Inflammatory macrophage treated with lipopolysaccharide for 1 hour (primary cell): ENCODE data around the gene FUT8.

ENCODE experiments used
- DNase-seq, 2 donors: peaks; one replicate each; pipeline ENCODE4 v3.0.0-alpha.2; 2020 to 2022

Gene FUT8

DNA sequence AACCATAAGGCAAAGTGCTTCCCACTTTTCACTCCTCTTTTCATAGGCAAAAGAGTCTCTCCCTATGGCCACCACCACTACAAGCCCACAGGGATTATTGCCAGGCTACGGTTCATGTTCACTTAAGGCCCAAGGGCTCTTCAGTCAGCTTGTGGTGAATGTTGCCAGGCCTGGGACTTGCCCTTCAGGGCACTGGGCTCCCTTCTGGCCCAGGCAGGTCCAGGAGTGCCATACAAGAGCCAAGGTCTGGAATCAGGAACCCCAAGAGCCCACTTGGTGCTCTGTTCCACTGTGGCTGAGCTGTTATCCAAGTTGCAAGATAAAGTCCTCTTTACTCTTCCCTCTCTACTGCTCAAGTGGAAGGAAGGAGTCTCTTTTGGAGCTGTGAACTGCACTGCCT lies 307.6 kb downstream of the FUT8 start:
- DNase-seq, result no peak

DNA sequence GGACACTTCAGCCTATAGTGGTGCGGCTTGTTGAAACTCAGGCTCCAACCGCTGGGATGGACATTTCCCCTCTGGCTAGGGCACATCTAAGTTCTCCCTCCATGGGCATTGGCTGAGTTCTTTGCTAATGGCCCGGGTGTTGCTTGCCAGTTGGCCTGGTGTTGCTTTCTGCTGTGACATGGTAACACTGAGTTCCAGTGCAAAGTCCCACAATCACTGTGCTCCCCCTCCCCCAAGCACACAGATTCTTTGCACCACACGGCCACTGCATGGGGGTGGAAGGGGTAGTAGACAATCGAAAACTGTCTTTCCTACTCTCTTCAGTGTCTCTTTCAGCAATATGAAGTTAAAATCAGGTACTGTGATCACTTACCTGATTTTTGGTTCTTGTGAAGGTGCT lies 308.2 kb downstream of the FUT8 start:
- DNase-seq, result no peak

DNA sequence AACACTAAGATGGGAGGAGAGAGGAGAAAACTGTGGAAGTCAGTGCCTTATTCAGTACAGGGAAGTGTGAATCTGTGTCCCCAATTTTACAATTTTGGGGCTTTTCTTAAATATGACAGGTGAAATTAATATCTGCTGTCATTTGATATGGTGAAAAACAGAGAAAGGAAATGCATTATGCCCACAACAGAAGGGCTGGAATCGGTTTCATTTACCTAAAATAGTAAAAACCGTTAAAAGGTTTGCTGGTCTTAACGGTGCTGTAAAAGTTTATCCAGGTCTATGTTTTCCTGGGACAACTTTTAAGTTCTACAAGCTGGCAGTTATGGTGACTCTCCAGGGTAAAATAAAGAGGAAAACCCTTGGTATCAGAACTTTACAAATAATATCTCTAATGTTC lies 310.8 kb downstream of the FUT8 start:
- DNase-seq, result no peak

DNA sequence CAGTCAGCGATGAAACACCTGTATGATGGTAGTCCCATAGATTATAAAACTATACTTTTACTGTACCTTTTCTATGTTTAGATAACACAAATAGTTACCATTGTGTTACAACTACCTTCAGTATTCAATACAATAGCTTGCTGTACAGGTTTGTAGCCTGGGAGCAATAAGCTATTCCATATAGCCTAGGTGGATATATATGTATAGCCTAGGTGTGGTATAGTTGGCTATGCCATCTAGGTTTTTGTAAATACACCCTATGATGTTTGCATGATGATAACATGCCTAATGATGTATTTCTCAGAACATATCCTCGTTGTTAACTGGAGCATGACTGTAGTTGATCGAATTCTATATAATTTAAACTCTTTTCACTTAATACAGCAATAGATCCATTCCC lies 316.1 kb downstream of the FUT8 start:
- no peak for DNase-seq

DNA sequence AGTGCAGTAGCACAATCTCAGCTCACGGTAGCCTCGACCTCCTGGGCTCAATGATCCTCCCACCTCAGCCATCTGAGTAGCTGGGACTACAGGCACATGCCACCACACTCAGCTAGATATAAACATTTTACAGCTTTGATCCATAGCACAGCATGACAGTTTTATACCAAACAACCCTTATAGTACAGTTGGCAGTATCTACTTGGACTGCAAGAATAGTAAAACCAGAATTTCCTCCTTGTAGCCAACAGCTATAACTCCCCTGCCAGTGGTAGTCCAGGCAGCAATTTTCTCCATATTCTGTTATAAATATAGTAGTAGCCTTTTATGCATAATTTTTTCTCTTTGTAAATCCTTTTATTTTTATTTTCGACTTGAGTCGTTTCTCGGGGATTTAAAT lies 317.0 kb downstream of the FUT8 start:
- no peak for DNase-seq

DNA sequence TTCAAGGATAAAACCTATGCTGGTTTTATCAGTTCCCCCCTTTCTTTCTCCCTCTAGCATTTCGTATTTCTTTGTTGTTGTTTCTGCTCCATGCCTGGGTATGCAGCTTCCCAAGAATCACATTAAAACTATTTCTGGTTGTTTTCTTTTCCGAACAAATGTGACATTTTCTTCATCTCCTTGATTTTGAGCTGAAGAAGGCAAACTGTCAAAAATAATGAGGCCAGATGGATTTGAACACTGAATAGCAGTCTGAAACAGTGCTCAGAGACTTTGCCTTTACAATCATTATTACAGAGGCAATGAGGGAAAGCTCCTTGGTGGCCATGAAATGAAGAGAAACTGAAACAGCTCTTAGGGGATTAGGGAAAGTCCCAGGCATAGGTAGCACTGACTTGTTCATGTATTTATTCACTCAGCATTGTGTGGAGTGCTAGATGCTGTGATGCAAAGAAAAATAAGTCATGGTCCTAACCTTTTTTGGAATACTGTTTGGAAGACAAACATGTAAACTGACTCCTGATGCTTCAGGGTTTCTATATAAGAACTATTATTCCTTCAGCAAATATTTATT lies 319.5 kb downstream of the FUT8 start:
- no peak for DNase-seq

DNA sequence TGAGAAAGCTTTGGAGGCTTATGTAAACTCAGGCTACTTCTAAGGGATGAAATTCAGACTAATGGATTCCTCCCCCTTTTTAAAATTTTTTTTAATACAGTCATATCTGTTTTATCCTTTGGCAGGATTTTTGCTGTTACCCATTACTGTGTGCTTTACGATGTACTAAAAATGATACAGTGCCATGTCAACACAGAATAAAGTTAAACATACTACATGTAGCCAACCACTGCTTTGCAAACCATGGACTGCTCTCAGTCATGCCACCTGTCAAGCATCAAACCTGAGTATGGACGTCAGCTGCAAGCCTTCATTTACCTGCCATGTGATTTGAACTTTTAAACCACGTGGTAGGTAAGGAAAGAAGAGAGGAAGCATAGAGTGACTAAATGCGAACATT lies 325.8 kb downstream of the FUT8 start:
- DNase-seq, result no peak

DNA sequence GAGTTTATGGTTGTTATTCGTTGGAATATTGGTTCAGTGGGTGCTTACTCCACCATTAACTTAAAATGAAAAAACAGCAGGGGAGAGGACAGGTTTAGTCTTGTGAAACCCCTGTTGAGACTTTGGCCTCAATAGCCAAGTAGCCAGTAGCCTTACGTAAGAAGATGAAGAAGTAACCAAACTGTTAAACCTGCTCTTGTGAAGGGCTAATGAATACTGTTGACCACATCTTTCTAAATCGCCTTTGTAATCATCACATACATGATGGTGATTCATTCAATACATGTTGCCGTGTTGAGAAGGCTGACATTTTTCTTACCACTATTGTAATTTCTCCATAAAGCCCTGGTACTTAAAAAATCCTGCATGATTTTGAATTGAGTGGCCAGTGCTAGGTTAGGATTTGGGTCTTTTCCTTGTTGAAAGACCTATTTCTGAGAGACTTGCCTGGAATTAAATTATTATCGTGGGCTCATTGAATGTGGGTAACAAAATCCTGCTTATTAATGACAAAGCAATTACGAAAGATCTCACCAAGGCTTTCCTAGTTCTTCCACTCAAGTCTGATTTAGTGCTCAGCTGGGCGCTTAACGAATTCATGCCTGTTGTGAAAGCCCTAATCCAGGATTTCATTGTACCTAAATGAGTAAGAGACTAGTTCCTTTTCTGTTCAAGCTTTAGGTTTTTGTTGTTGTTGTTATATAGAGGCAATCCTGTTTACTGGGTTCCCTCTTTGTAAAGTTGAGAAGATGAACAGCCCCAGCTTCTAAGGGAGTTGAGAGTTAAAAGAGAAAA lies 333.1 kb downstream of the FUT8 start:
- DNase-seq, result no peak

DNA sequence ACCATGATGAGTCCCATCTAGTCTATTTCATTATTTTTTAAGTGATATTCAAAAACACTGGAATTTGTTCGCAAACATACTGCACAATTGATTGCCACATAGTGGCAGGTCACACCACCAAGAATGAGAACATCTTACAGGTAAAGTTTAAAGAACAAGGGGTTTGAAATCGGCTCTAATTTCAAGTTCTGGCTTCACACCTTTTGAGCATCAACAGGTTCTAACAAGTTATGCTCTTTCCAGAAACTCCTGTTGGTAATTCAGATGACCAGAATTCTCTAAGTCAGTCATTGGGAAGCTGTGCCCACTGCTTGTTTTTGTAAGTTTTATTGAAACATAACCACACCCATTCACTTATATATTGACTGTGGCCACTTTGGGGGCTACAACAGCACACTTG lies 336.3 kb downstream of the FUT8 start:
- DNase-seq, result no peak

DNA sequence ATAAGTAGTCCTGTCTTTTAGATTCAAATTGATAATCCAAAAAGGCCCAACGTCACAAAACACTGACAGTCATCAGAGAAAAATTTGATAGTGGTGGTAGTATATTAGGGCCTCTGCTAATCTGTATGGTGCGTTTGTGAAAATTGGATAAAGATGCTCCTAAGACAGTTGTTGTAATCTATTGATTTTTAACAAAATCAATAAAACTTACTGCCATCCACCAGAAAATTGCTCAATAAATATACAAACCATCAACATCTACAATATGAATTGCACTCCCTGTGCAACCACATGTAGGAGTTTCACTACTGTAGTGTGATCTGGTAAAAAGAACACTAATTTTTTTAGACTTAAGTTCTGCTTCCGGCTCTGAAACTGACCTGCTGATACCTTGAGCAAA lies 336.8 kb downstream of the FUT8 start:
- DNase-seq, result no peak

DNA sequence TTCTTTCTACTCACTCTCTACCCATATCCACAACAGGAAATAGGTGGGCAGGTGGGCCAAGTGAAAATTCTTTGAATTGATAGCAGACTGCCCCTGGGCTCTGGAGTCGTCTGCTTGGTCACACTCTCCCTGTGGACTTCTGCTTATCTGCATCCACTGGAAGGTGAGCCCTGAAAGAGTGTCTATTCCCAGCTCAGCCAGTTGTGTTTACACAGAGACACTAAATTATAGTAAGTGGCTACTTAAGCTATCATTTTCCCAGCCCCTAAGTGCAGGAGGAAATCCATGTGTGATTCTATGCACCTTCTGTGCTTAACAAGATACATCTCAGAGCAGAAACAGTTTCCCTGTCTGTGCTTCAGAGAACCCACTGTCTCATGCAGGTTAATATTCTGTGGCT lies 338.4 kb downstream of the FUT8 start:
- DNase-seq, result no peak

DNA sequence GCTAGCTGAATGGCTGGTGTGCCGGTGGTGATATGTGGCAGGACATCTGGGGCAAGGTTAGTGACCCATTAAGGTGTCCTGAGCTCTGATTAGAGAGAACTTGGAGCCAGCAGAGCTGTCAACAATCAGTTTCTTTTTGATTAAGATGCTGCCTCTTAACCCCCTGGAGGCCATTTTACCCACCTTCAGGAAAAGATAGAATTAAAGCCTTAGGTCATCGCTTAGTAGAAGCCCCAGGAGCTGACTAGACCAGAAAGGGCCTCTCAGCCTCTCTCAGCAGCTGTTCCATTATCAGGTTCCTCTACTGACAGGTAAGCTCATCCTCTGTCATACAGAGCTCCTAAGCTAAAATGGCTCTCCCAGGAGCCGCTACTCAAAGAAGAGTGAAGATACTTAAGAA lies 339.0 kb downstream of the FUT8 start:
- no peak for DNase-seq

DNA sequence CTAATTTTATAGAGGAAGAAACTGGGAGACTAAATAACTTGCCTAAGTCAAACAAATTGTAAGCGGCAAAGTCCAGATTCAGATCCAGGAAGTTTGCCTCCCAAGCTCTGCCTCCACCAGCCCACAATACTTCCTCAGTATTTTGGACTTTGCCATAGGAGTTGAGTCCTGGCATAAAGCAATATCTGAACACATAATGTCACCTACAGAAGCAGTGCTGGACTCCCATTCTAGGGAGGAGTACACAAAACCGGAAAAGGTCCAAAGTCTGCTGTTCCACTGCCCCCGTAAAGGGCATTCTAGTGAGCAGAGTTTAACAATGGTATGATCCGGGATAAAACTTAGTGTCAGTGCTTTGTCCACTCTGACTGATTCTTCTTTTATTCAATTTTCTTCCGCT lies 340.5 kb downstream of the FUT8 start:
- no peak for DNase-seq

DNA sequence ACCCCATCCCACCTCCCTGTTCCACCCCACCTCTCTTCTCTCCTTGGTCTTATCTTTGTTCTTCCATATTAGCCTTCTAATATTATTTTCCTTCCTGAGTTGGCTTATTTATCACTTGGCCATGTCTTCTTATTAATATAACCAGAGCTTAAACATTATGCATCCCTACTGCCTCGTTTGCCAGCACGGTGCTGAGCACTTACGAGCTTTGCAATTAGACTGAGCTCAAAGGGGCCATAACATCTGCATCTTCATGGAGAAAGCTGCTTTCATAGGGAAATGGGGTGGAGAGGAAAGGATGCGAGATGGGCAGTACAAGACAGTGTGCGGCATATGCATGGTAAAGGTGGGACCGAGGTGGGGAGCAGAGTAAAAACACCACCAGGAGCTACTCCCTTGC lies 342.8 kb downstream of the FUT8 start:
- no peak for DNase-seq

DNA sequence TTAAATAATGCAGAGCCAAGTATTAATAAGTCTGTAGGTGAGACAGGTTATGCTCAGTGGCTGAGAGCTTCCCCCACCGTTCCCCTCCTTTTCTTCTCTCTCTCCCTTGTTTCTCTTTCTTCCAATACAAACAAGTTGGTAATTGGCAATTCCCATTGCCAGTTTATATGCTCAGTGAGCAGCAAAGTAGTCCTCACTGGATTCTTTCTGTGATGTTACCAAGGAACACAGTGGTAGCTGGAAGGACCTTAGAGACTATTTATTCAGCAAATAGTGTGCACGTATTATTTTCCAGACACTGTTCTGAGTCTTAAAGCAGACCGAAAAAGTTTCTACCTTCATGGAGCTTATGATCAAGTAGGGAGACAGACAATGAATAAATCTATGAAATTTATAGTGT lies 344.4 kb downstream of the FUT8 start:
- DNase-seq, result no peak

DNA sequence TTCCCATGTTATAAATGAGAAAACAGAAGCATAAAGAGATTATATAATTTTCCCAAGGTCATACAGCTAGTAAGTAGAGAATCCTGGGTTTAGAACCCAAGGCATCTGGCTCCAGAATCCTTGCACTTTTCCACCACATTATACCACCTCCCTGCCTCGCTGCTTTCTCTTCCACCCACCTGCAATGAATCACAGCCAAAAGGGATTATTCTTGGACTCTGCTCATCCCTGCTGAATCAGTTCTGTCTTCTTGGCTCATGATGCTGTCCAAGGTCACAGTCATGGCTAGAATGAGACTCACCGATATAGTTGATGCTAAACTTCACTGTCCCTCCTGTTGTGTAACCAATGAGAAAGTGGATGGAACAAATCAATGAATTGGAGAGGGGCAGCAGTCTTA lies 356.6 kb downstream of the FUT8 start:
- DNase-seq, result no peak

DNA sequence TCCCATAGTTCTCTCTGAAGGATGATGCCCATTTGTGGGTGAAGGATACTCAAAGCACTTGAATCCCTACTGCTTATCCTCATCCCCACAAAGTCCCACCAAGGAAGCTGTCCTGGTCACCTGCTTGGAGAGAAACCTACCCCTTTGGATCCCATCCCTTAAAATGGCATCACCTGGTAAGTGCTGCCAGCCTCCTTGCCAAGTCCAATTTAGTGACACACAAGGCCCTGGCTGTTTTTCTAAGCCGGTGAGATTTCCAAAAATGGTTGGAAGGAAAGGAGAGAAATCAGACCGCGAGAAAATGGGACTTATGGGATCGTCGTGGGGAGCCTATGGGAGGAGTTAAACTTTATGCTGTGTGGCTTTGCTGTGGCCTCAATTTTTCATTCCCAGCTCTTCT lies 358.2 kb downstream of the FUT8 start:
- DNase-seq, result no peak

DNA sequence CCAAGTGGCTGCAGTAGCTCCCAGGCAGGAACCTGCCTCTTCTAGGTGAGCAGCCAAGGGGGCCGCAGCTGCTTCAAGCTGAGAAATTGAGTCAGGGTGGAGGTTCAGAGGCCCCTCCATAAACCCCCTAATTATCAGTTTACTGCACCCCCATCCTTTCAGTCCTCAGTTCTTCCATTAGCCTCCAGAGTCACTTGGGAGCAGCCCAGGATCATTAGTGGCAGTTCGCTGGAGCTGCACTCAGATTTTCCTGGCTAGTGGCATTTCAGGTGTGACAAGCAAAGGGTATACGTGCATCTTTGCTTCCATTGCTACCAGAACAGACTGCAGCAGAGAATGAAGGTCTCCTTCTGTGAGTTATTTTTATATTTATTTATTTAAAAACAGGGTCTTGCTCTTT lies 358.7 kb downstream of the FUT8 start:
- DNase-seq, result no peak

DNA sequence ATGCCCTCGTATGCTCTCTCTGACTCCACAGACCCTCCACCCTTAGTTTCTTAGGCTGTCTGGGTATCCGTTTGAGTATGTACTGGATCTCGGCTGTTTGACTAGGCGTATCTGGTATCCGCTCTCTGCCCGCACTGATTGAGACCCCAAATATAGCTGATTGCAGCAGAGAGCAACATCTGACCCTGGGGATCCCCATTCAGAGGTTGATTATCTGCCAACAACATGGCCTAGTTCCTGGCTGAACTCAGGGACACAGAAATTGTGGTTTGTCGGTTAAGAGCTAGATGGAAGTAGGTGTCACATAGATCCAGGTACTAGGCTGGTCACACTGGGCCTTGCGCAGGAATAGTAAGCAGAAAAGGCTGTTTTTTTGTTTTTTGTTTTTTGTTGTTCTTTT lies 359.9 kb downstream of the FUT8 start:
- DNase-seq, result no peak

DNA sequence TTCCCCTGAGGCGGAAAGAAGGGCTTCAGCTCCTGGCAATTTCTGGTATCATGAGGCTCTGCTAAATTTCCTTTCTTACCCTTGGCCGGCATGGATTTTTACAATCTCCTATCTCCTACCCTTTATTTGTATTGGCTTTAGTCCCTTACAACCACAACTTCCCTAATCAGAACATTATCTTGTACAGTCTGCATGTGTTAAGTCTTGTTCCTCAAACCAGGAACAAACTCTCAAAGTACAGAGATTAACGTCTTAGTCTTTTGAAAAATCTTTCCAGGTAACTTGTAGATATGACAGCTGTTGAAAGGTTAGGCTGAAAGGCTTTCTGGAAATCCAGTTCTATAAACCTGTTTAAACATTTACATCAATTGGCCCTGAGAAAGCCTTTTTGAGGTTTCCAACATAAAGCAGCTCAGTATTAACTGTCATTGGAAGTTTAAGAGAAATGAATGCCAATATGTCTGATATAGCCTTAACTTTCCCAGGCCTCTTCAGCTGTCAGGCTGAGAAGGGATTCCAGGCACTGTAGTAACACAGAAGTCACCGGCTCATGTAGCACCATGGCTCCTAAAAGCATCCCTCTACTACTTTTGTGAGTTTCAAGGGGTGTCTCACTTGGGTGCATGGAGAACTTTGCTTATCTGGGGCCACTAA lies 360.5 kb downstream of the FUT8 start:
- DNase-seq, result peak; percentile 1 to 11

DNA sequence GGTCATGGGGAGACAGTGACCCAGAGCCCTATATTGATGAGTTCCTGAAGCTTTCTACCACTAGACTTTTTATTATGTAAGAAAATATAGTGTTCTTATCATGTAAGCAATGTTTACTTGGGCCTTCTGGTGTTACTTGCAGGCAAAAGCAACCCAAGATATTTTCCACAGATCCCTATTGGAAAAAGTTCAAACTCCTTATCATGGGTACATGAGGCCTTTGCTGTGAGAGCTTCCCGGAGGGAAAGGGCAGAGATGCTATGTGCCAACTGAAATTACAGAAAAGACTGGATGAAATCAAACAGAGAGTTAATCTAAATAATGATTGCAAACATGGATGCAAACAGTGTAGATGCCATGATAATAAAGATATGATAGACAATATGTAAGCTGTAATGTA lies 361.5 kb downstream of the FUT8 start:
- no peak for DNase-seq

DNA sequence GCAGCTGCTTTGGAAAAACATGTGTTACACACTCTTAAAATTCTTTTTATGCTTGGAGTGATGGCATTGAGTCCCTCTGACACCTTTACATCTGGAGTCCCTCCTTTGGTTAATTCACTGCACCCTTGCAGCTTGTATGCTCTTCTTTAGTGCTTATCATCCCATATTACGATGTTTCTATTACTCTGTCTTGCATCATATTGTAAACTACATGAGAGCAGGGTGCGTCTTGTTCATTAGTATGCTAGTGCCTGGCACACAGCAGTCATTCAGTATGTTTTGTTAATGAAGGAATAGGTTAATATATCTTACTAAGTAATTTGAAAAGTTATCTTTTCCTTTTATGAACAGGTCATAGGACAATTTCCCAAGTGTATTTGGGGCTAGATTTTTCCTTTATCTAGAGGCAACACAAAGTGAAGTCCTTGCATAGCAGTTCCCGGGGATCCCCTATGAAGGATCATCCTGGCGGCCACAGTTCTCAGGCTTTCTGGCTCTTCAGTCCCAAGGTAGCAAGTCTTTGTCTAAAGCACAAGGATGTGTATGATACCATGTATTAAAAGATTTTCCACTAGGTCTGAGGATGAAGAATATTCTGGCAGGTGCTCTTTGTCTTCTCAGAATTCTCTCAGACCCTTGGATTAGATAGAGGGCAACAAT lies 363.8 kb downstream of the FUT8 start:
- DNase-seq, result no peak

DNA sequence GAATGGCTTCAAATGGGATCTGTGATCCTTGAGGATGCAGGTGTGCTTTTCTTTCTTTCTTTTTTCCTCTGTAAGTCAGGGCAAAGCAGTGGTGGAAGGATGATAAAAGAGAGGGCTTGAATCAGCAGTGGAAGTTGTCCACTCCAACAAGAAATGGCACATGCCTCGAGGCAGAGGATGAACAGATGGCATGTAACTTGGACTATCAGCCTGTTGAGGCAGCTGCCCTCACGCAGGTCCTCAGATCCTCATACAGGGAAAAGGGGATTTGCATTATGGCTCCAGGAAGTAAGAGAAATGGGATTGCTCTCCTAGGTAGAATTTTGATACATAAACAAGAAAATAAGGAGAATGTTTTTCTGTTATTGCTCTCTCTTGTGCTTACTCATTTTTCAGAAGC lies 368.0 kb downstream of the FUT8 start:
- DNase-seq, result no peak

DNA sequence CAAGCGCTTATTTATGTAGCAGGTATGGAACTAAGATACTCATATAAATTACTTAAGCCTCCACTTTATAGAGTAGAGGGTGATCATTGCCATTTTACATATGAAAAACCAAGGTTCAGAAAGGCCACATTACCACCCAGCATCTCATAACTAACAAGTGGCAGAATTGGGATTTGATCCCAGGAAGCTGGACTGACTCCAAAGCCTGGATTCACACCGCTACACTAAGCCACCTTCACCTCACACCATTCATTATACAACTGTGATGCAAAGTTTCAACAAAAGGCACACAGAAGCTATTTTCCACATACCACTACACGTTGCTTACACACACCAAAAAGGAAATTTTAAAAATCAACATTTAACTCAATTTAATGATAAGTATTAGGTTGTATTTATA lies 370.6 kb downstream of the FUT8 start:
- DNase-seq, result no peak
